GM10847 (cell line): ENCODE data around the gene CES2.

Experiments used
- POLR2A ChIP-seq: IDR thresholded peaks from 2 replicates; pipeline ENCODE4 v1.6.1; 2011; ENCODE audit not compliant: insufficient read length; ENCODE audit errors: extremely low read depth

Gene CES2

GRCh38 chr16:66936889-66937554 lies 1.7 kb downstream of the CES2 start:
- TF ChIP-seq POLR2A: no peak

GRCh38 chr16:66937725-66938337 lies 2.5 kb downstream of the CES2 start:
- TF ChIP-seq POLR2A: no peak

GRCh38 chr16:66939366-66939765 lies 4.0 kb downstream of the CES2 start:
- TF ChIP-seq POLR2A: no peak

- no peak for TF ChIP-seq POLR2A
Observed at GRCh38 chr16:66940236-66940635, 4.9 kb downstream of the CES2 start.

GRCh38 chr16:66942981-66943380 lies 7.7 kb downstream of the CES2 start:
- TF ChIP-seq POLR2A: no peak

GRCh38 chr16:66943426-66944053 lies 8.2 kb downstream of the CES2 start:
- TF ChIP-seq POLR2A: no peak

- no peak for TF ChIP-seq POLR2A
Observed at GRCh38 chr16:66944054-66944441, 8.7 kb downstream of the CES2 start.

GRCh38 chr16:66945939-66946338 lies 10.6 kb downstream of the CES2 start:
- no peak for TF ChIP-seq POLR2A

GRCh38 chr16:66946541-66946940 lies 11.2 kb downstream of the CES2 start:
- TF ChIP-seq POLR2A: no peak

- no peak for TF ChIP-seq POLR2A
Observed at GRCh38 chr16:66946974-66947301, 11.6 kb downstream of the CES2 start.

GRCh38 chr16:66947302-66948065 lies 12.2 kb downstream of the CES2 start:
- no peak for TF ChIP-seq POLR2A

- TF ChIP-seq POLR2A: no peak
Observed at GRCh38 chr16:66948134-66948836, 13.0 kb downstream of the CES2 start.

GRCh38 chr16:66948837-66949225 lies 13.5 kb downstream of the CES2 start:
- TF ChIP-seq POLR2A: no peak

GRCh38 chr16:66949472-66949871 lies 14.2 kb downstream of the CES2 start:
- TF ChIP-seq POLR2A: no peak

- TF ChIP-seq POLR2A: no peak
Observed at GRCh38 chr16:66950437-66950836, 15.1 kb downstream of the CES2 start.

- TF ChIP-seq POLR2A: no peak
Observed at GRCh38 chr16:66950971-66951790, 15.9 kb downstream of the CES2 start.
